IMR-90 (cell line): Measurements from ENCODE around the gene ALOX15B. TPM values are rescaled to one million over a fixed set of nuclear protein-coding genes. Genes with fewer than 3 reads are reported as not detected.

ENCODE experiments used
- ATAC-seq: fragments of 200-7000 bp; cut with Tn5 transposase; 2 replicates; pipeline ENCODE4 v1.9.1; 2020; ENCODE audit warnings: low read depth, mild to moderate bottlenecking, moderate library complexity
- BruUV-seq: library from RNA; stranded (reverse); fragments of 400-500 nt; replicated peaks from 2 replicates; lab custom pipeline; 2021; lab: Mats Ljungman, UMichigan
- CTCF ChIA-PET: fragments of 300-600 bp; formaldehyde crosslinking; extraction: SDS; loops from one replicate; lab custom pipeline; 2021; ENCODE audit warnings: antibody characterized with exemption; lab: Yijun Ruan, JAX
- POLR2A ChIA-PET: fragments of 300-600 bp; sonication (Branson Sonifier 250); formaldehyde crosslinking; loops from one replicate; lab custom pipeline; 2022; ENCODE audit warnings: antibody characterized with exemption; ENCODE audit not compliant: unreplicated experiment; lab: Charles Lee
- DNase-seq: peaks from one replicate; pipeline ENCODE4 v3.0.0; 2013
- H2AFZ ChIP-seq: replicated peaks from 2 replicates; pipeline ENCODE3; 2013; ENCODE audit warnings: low read length, mild to moderate bottlenecking; ENCODE audit not compliant: poor library complexity
- H2AK5ac ChIP-seq: 2 replicates; pipeline ENCODE4 v1.6.1; 2013; ENCODE audit warnings: low read depth, low read length, inconsistent platforms
- H2AK9ac ChIP-seq: replicated peaks from 2 replicates; pipeline ENCODE3; 2013; ENCODE audit warnings: mild to moderate bottlenecking, low read depth, low read length, moderate library complexity; ENCODE audit not compliant: poor library complexity
- H2BK120ac ChIP-seq: 2 replicates; pipeline ENCODE4 v1.6.1; 2013; ENCODE audit warnings: low read depth, low read length, inconsistent platforms
- H2BK15ac ChIP-seq: 3 replicates; pipeline ENCODE4 v1.6.1; 2013; ENCODE audit warnings: low read depth, low read length, inconsistent platforms
- H2BK20ac ChIP-seq: 2 replicates; pipeline ENCODE4 v1.6.1; 2013; ENCODE audit warnings: low read depth, mild to moderate bottlenecking, inconsistent platforms, low read length, moderate library complexity
- H2BK5ac ChIP-seq: 2 replicates; pipeline ENCODE4 v1.6.1; 2013; ENCODE audit warnings: mild to moderate bottlenecking, low read depth, low read length, inconsistent platforms; ENCODE audit not compliant: poor library complexity, severe bottlenecking
- H3K14ac ChIP-seq: replicated peaks from 2 replicates; pipeline ENCODE4 v1.6.1; 2013; ENCODE audit warnings: low read depth, low read length, inconsistent platforms
- H3K18ac ChIP-seq: 2 replicates; pipeline ENCODE4 v1.6.1; 2013; ENCODE audit warnings: low read depth, low read length, control low read depth
- H3K23ac ChIP-seq: 2 replicates; pipeline ENCODE4 v1.6.1; 2013; ENCODE audit warnings: low read depth, low read length, inconsistent platforms
- H3K27ac ChIP-seq: 2 replicates; pipeline ENCODE4 v1.5.1; 2013; ENCODE audit warnings: mild to moderate bottlenecking, control low read depth, low read length; ENCODE audit not compliant: insufficient read depth
- H3K27me3 ChIP-seq: 2 replicates; pipeline ENCODE4 v1.6.1; 2013; ENCODE audit warnings: low read length; ENCODE audit not compliant: control insufficient read depth, insufficient read depth
- H3K36me3 ChIP-seq: 2 replicates; pipeline ENCODE4 v1.6.1; 2013; ENCODE audit warnings: low read length, mixed read lengths; ENCODE audit not compliant: control insufficient read depth, insufficient read depth
- H3K4ac ChIP-seq: 2 replicates; pipeline ENCODE4 v1.6.1; 2013; ENCODE audit warnings: low read depth, low read length, inconsistent platforms
- H3K4me1 ChIP-seq: 2 replicates; pipeline ENCODE4 v1.6.1; 2013; ENCODE audit warnings: low read length, mixed read lengths; ENCODE audit not compliant: control insufficient read depth, insufficient read depth
- H3K4me2 ChIP-seq: 2 replicates; pipeline ENCODE4 v1.6.1; 2013; ENCODE audit warnings: low read depth, mild to moderate bottlenecking, control low read depth, low read length, moderate library complexity
- H3K4me3 ChIP-seq: 2 replicates; pipeline ENCODE4 v1.5.1; 2013; ENCODE audit warnings: low read depth, mild to moderate bottlenecking, control low read depth, low read length, moderate library complexity; ENCODE audit not compliant: insufficient read depth
- H3K56ac ChIP-seq: 2 replicates; pipeline ENCODE4 v1.6.1; 2013; ENCODE audit warnings: low read length, inconsistent platforms; ENCODE audit not compliant: insufficient read depth; ENCODE audit errors: extremely low read depth
- H3K79me1 ChIP-seq, 2 experiments: 2 replicates each; pipeline ENCODE4 v1.6.1; 2013; ENCODE audit warnings: low read length in 2 of 2, inconsistent platforms in 1 of 2, low read depth in 1 of 2
- H3K9ac ChIP-seq: 2 replicates; pipeline ENCODE4 v1.6.1; 2013; ENCODE audit warnings: low read depth, low read length, control low read depth
- H3K9me1 ChIP-seq: 2 replicates; pipeline ENCODE4 v1.6.1; 2013; ENCODE audit warnings: low read length, inconsistent platforms; ENCODE audit not compliant: insufficient read depth
- H3K9me3 ChIP-seq: 2 replicates; pipeline ENCODE4 v1.6.1; 2013; ENCODE audit warnings: low read length; ENCODE audit not compliant: control insufficient read depth, insufficient read depth
- H4K20me1 ChIP-seq: 2 replicates; pipeline ENCODE4 v1.6.1; 2013; ENCODE audit warnings: low read length, inconsistent platforms; ENCODE audit not compliant: insufficient read depth
- H4K5ac ChIP-seq: 2 replicates; pipeline ENCODE4 v1.6.1; 2013; ENCODE audit warnings: mild to moderate bottlenecking, low read depth, low read length, control low read depth
- H4K8ac ChIP-seq, 2 experiments: 2 replicates each; pipeline ENCODE4 v1.6.1; 2013; ENCODE audit warnings: low read depth in 2 of 2, low read length in 2 of 2, control low read depth in 1 of 2, inconsistent platforms in 1 of 2
- H4K91ac ChIP-seq: 2 replicates; pipeline ENCODE4 v1.6.1; 2013; ENCODE audit warnings: low read depth, low read length, inconsistent platforms; ENCODE audit not compliant: insufficient read depth
- MXI1 ChIP-seq: IDR thresholded peaks from 2 replicates; pipeline ENCODE4 v1.6.1; 2012; ENCODE audit warnings: low read depth, mild to moderate bottlenecking, low read length, moderate library complexity, borderline replicate concordance
- SMC3 ChIP-seq: fragments of 150-350 bp; IDR thresholded peaks from 2 replicates; pipeline ENCODE4 v1.6.1; 2016; ENCODE audit warnings: low read depth, mild to moderate bottlenecking, antibody characterized with exemption, low read length, moderate library complexity
- WGBS, 2 experiments: methylation state at CpG; one replicate each; pipeline versions ENCODE4 v1.1.5 to v1.1.7; 2013; ENCODE audit warnings: missing lambda C conversion rate in 2 of 2; ENCODE audit not compliant: insufficient read length in 1 of 2; ENCODE audit errors: extremely low coverage in 2 of 2; 5-methylcytosine and 5-hydroxymethylcytosine counted together
- dilution Hi-C: fragments of 300-500 bp; cut with HindIII; formaldehyde crosslinking; loops from one replicate; pipeline ENCODE4 v1.14.3; 2018; ENCODE audit warnings: low sequenced_read_pairs; ENCODE audit not compliant: unreplicated experiment
- in situ Hi-C: fragments of 300-500 bp; cut with MboI; formaldehyde crosslinking; loops from 3 replicates; pipeline ENCODE4 v1.14.3; 2019; ENCODE audit warnings: low sequenced_read_pairs, inconsistent platforms, mixed read lengths
- intact Hi-C: fragments of 100-400 bp; cut with micrococcal nuclease; formaldehyde crosslinking; loops from 2 replicates; pipeline ENCODE4 v1.10.0; 2022
- polyA plus RNA-seq, 3 experiments: library from polyadenylated mRNA; depleted of rRNA; stranded (reverse); fragments of >200 nt; gene quantifications; 2 replicates each; pipeline ENCODE4 v1.2.3, GENCODE V29; 2012; ENCODE audit warnings: low replicate concordance in 1 of 3
- total RNA-seq: library from RNA; depleted of rRNA; stranded (reverse); fragments of >200 nt; gene quantifications from 2 replicates; pipeline ENCODE4 v1.2.3, GENCODE V29; 2012
- TF ChIP-seq, protein P1 (sequence below): conservative IDR thresholded peaks from 2 replicates; pipeline ENCODE4 v1.5.1; 2012; ENCODE audit warnings: mild to moderate bottlenecking, low read depth, low read length, improper control_type of control experiment

The ALOX15B gene
- total and polyA plus RNA-seq, 2 of the 4 experiments (the other 2 are of a cell fraction) = not detected

DNA sequence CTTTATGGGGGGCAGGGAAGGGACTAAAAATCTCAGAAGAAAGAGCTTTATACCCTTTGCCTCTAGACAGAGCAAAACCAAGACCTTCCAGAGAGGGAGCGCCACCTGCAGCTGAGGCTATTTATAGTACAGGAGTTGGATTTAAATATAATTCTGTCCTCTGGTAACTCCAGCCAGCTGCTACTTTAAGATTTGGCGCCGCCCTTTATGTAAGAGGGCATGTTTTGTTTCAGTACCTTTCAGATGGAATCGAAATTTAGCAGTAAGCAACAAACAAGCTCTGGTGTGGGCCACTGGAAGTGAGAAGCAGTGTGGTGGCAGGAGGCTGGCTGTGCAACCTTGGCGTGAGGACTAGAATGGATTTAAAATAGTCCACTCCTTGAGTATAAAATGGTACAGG is 41.7 kb upstream of the ALOX15B start:
- H2BK20ac ChIP-seq = no peak overlapping the region
- 64% methylated on average over 4 of the region's 5 CpGs; no CpG with 5 or more reads in 1 of the 2 experiments for WGBS, 2 experiments
- BruUV-seq = no TSS peak
- ChIA-PET POLR2A (no interaction called here), CTCF (interaction anchor here (0.7 to 1.5 kb wide), 3 partner anchors 44 to 84 kb away, joined by 3 to 7 read pairs (median 3); no protein-coding TSS in a partner anchor)
- in situ Hi-C loops (loop anchor here (25.0 kb wide), 1 partner anchor 260 kb away; no protein-coding TSS in a partner anchor), dilution Hi-C loops (no loop called here), intact Hi-C loops (no loop called here)
- no peak overlapping the region for H2BK120ac ChIP-seq
- peaks cover 39% of the 10 kb centered on the region for H3K27me3 ChIP-seq
- H2BK5ac ChIP-seq = no peak overlapping the region
- H4K20me1 ChIP-seq = 0 out of 2 replicates have a peak, but pooled peaks cover 4% of the 10 kb centered on the region
- H2AFZ ChIP-seq = no peak overlapping the region
- no peak overlapping the region for H3K56ac ChIP-seq
- DNase-seq (peak; percentile 36), ATAC-seq (peak; percentile 61)
- no peak overlapping the region for H3K27ac ChIP-seq
- no peak overlapping the region for H3K4me2 ChIP-seq
- H3K9me3 ChIP-seq = no peaks in the 10 kb centered on the region
- H3K14ac ChIP-seq = no peak overlapping the region
- no peak overlapping the region for H3K18ac ChIP-seq
- no peaks in the 10 kb centered on the region for H3K4me1 ChIP-seq
- H2AK9ac ChIP-seq = no peak overlapping the region
- H3K79me1 ChIP-seq = no peaks in the 10 kb centered on the region
- TF ChIP-seq MXI1 = no peak
- TF ChIP-seq SMC3 = 0 out of 2 replicates have a peak, but pooled peaks have one; percentile 19
- TF ChIP-seq, protein P1, sequence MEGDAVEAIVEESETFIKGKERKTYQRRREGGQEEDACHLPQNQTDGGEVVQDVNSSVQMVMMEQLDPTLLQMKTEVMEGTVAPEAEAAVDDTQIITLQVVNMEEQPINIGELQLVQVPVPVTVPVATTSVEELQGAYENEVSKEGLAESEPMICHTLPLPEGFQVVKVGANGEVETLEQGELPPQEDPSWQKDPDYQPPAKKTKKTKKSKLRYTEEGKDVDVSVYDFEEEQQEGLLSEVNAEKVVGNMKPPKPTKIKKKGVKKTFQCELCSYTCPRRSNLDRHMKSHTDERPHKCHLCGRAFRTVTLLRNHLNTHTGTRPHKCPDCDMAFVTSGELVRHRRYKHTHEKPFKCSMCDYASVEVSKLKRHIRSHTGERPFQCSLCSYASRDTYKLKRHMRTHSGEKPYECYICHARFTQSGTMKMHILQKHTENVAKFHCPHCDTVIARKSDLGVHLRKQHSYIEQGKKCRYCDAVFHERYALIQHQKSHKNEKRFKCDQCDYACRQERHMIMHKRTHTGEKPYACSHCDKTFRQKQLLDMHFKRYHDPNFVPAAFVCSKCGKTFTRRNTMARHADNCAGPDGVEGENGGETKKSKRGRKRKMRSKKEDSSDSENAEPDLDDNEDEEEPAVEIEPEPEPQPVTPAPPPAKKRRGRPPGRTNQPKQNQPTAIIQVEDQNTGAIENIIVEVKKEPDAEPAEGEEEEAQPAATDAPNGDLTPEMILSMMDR = peak; percentile 56
- H3K4ac ChIP-seq = no peak overlapping the region
- no peak overlapping the region for H2AK5ac ChIP-seq
- H3K36me3 ChIP-seq = no peaks in the 10 kb centered on the region
- no peak overlapping the region for H3K23ac ChIP-seq
- 0 out of 2 replicates have a peak, but pooled peaks cover 2% of the 10 kb centered on the region for H3K9me1 ChIP-seq
- no peak overlapping the region for H3K9ac ChIP-seq
- H3K4me3 ChIP-seq = no peak overlapping the region
- H4K8ac ChIP-seq = no peak overlapping the region
- no peak overlapping the region for H2BK15ac ChIP-seq
- H4K91ac ChIP-seq = no peak overlapping the region
- H4K5ac ChIP-seq = no peak overlapping the region
